Activated naive CD4-positive, alpha-beta T cell treated with anti-CD3 and anti-CD28 coated beads, Interleukin-2, amount 10 ng/mL, durations not matched to agents 7 days and 5 days (primary cell): ENCODE results near the gene IQSEC1.
"Not testable (repeated sequence)": the region's sequence is repeated elsewhere in the genome, so short reads cannot be mapped to it uniquely, and the experiment has no call there.

Experiments used
- CTCF ChIA-PET: fragments of 350-600 bp; sonication (Branson Sonifier 250); formaldehyde crosslinking; loops from one replicate; lab custom pipeline; 2021; ENCODE audit warnings: antibody characterized with exemption; lab: Charles Lee
- DNase-seq: peaks from one replicate; pipeline ENCODE4 v3.0.0-alpha.2; 2020
- H3K27ac Mint-ChIP-seq: one replicate; pipeline ENCODE4 v1.8.0; 2021; ENCODE audit warnings: mild to moderate bottlenecking, moderate library complexity, mixed read lengths
- H3K27me3 Mint-ChIP-seq: one replicate; pipeline ENCODE4 v1.8.0; 2021; ENCODE audit warnings: mild to moderate bottlenecking, mixed read lengths
- H3K36me3 Mint-ChIP-seq: one replicate; pipeline ENCODE4 v1.8.0; 2021; ENCODE audit warnings: mixed read lengths
- H3K4me1 Mint-ChIP-seq: one replicate; pipeline ENCODE4 v1.8.0; 2021; ENCODE audit warnings: mixed read lengths
- H3K4me3 Mint-ChIP-seq: one replicate; pipeline ENCODE4 v1.8.0; 2021; ENCODE audit warnings: mild to moderate bottlenecking, moderate library complexity, mixed read lengths
- H3K9me3 Mint-ChIP-seq: one replicate; pipeline ENCODE4 v1.8.0; 2021; ENCODE audit warnings: mixed read lengths

IQSEC1 gene

GRCh38 chr3:12891391-12891984 lies 181.7 kb downstream of the IQSEC1 start:
- H3K4me3 Mint-ChIP-seq = no peak overlapping the region
- no peak overlapping the region for H3K27ac Mint-ChIP-seq
- no peaks in the 10 kb centered on the region for H3K36me3 Mint-ChIP-seq
- no peak for DNase-seq
- H3K9me3 Mint-ChIP-seq = no peaks in the 10 kb centered on the region
- peaks cover 53% of the 10 kb centered on the region for H3K27me3 Mint-ChIP-seq
- peaks cover 11% of the 10 kb centered on the region for H3K4me1 Mint-ChIP-seq
- CTCF ChIA-PET = interaction anchor here (0.7 to 7.4 kb wide), 22 partner anchors 8 to 346 kb away, joined by 3 to 70 read pairs (median 4); partner anchors contain the start of gene RPL32

- CTCF ChIA-PET = interaction anchor here (0.7 to 7.4 kb wide), 17 partner anchors 10 to 184 kb away, joined by 3 to 70 read pairs (median 4); partner anchors contain the start of gene RPL32
- Mint-ChIP-seq H3K4me3 (no peak overlapping the region), H3K27ac (no peak overlapping the region), H3K36me3 (no peaks in the 10 kb centered on the region), H3K4me1 (peaks cover 18% of the 10 kb centered on the region), H3K9me3 (no peaks in the 10 kb centered on the region), H3K27me3 (peaks cover 56% of the 10 kb centered on the region)
- DNase-seq = no peak
Observed at GRCh38 chr3:12890610-12891390, 182.4 kb downstream of the IQSEC1 start.

GRCh38 chr3:12886736-12887135 lies 186.5 kb downstream of the IQSEC1 start:
- peaks cover 17% of the 10 kb centered on the region for H3K4me1 Mint-ChIP-seq

GRCh38 chr3:12886106-12886679 lies 187.0 kb downstream of the IQSEC1 start:
- Mint-ChIP-seq H3K9me3 (peaks cover 5% of the 10 kb centered on the region), H3K27me3 (peaks cover 67% of the 10 kb centered on the region), H3K27ac (no peak overlapping the region), H3K4me3 (no peak overlapping the region), H3K36me3 (no peaks in the 10 kb centered on the region), H3K4me1 (peaks cover 16% of the 10 kb centered on the region)
- CTCF ChIA-PET = interaction anchor here (1.0 to 1.2 kb wide), 4 partner anchors 12 to 98 kb away, joined by 3 to 4 read pairs (median 4); partner anchors contain the start of gene RPL32
- DNase-seq = no peak

More at GRCh38 chr3:12886736-12887135, 186.5 kb downstream of the IQSEC1 start:
- CTCF ChIA-PET = interaction anchor here (0.7 to 7.4 kb wide), 7 partner anchors 11 to 249 kb away, joined by 3 to 70 read pairs (median 4); partner anchors contain the start of gene RPL32
- no peak for DNase-seq
- H3K27me3 Mint-ChIP-seq = peaks cover 71% of the 10 kb centered on the region
- no peaks in the 10 kb centered on the region for H3K36me3 Mint-ChIP-seq
- H3K9me3 Mint-ChIP-seq = peaks cover 5% of the 10 kb centered on the region
- H3K4me3 Mint-ChIP-seq = no peak overlapping the region
- no peak overlapping the region for H3K27ac Mint-ChIP-seq

GRCh38 chr3:12885583-12885930 lies 187.7 kb downstream of the IQSEC1 start:
- Mint-ChIP-seq H3K27me3 (peaks cover 61% of the 10 kb centered on the region), H3K4me3 (no peak overlapping the region), H3K36me3 (no peaks in the 10 kb centered on the region), H3K9me3 (peaks cover 5% of the 10 kb centered on the region), H3K27ac (no peak overlapping the region), H3K4me1 (peaks cover 16% of the 10 kb centered on the region)
- CTCF ChIA-PET = interaction anchor here (1.0 to 1.2 kb wide), 3 partner anchors 17 to 98 kb away, joined by 3 to 4 read pairs (median 4); no protein-coding TSS in a partner anchor
- DNase-seq = no peak

- H3K4me1 Mint-ChIP-seq = peaks cover 16% of the 10 kb centered on the region
- H3K9me3 Mint-ChIP-seq = peaks cover 5% of the 10 kb centered on the region
- no peaks in the 10 kb centered on the region for H3K36me3 Mint-ChIP-seq
- H3K27me3 Mint-ChIP-seq = peaks cover 55% of the 10 kb centered on the region
- no peak overlapping the region for H3K4me3 Mint-ChIP-seq
- no peak for DNase-seq
- H3K27ac Mint-ChIP-seq = no peak overlapping the region
- CTCF ChIA-PET = interaction anchor here (1.2 kb wide), 1 partner anchor 81 kb away, joined by 3 read pairs; no protein-coding TSS in a partner anchor
Observed at GRCh38 chr3:12884790-12885582, 188.2 kb downstream of the IQSEC1 start.

GRCh38 chr3:12884186-12884680 lies 189.0 kb downstream of the IQSEC1 start:
- DNase-seq = no peak
- peaks cover 55% of the 10 kb centered on the region for H3K27me3 Mint-ChIP-seq
- CTCF ChIA-PET = interaction anchor here (1.1 to 1.2 kb wide), 2 partner anchors 8 to 80 kb away, joined by 3 to 4 read pairs; no protein-coding TSS in a partner anchor
- H3K9me3 Mint-ChIP-seq = peaks cover 5% of the 10 kb centered on the region
- H3K36me3 Mint-ChIP-seq = no peaks in the 10 kb centered on the region
- H3K4me3 Mint-ChIP-seq = no peak overlapping the region
- H3K4me1 Mint-ChIP-seq = peaks cover 16% of the 10 kb centered on the region
- no peak overlapping the region for H3K27ac Mint-ChIP-seq

GRCh38 chr3:12882336-12883310 lies 190.6 kb downstream of the IQSEC1 start:
- H3K27ac Mint-ChIP-seq = no peak overlapping the region
- H3K27me3 Mint-ChIP-seq = peaks cover 53% of the 10 kb centered on the region
- DNase-seq = no peak
- H3K4me1 Mint-ChIP-seq = peaks cover 16% of the 10 kb centered on the region
- H3K9me3 Mint-ChIP-seq = peaks cover 5% of the 10 kb centered on the region
- no peaks in the 10 kb centered on the region for H3K36me3 Mint-ChIP-seq
- no peak overlapping the region for H3K4me3 Mint-ChIP-seq
- CTCF ChIA-PET = interaction anchor here (1.1 kb wide), 1 partner anchor 9 kb away, joined by 4 read pairs; no protein-coding TSS in a partner anchor

- CTCF ChIA-PET, H3K9me3 Mint-ChIP-seq, DNase-seq, H3K36me3 Mint-ChIP-seq, H3K27ac Mint-ChIP-seq, H3K4me3 Mint-ChIP-seq: not testable (repeated sequence)
- peaks cover 12% of the 10 kb centered on the region for H3K4me1 Mint-ChIP-seq
- H3K27me3 Mint-ChIP-seq = peaks cover 54% of the 10 kb centered on the region
Observed at GRCh38 chr3:12881858-12882257, 191.4 kb downstream of the IQSEC1 start.

- H3K9me3 Mint-ChIP-seq = peaks cover 5% of the 10 kb centered on the region
- H3K27me3 Mint-ChIP-seq = peaks cover 63% of the 10 kb centered on the region
- H3K27ac Mint-ChIP-seq = no peak overlapping the region
- CTCF ChIA-PET = interaction anchor here (4.6 kb wide), 1 partner anchor 12 kb away, joined by 23 read pairs; no protein-coding TSS in a partner anchor
- H3K4me3 Mint-ChIP-seq = no peak overlapping the region
- no peaks in the 10 kb centered on the region for H3K36me3 Mint-ChIP-seq
- no peak for DNase-seq
- no peaks in the 10 kb centered on the region for H3K4me1 Mint-ChIP-seq
Observed at GRCh38 chr3:12879191-12879815, 193.9 kb downstream of the IQSEC1 start.

GRCh38 chr3:12878758-12879157 lies 194.5 kb downstream of the IQSEC1 start:
- H3K27ac Mint-ChIP-seq, H3K4me3 Mint-ChIP-seq, DNase-seq, H3K9me3 Mint-ChIP-seq, H3K4me1 Mint-ChIP-seq, H3K36me3 Mint-ChIP-seq: not testable (repeated sequence)
- CTCF ChIA-PET = interaction anchor here (4.6 kb wide), 1 partner anchor 13 kb away, joined by 23 read pairs; no protein-coding TSS in a partner anchor
- H3K27me3 Mint-ChIP-seq = peaks cover 66% of the 10 kb centered on the region

- H3K36me3 Mint-ChIP-seq = no peaks in the 10 kb centered on the region
- no peaks in the 10 kb centered on the region for H3K4me1 Mint-ChIP-seq
- DNase-seq = no peak
- no peak overlapping the region for H3K4me3 Mint-ChIP-seq
- no peaks in the 10 kb centered on the region for H3K9me3 Mint-ChIP-seq
- CTCF ChIA-PET = interaction anchor here (1.0 to 4.6 kb wide), 3 partner anchors 10 to 68 kb away, joined by 3 to 23 read pairs (median 7); no protein-coding TSS in a partner anchor
- H3K27ac Mint-ChIP-seq = peak overlapping the region; percentile 14
- H3K27me3 Mint-ChIP-seq = peaks cover 72% of the 10 kb centered on the region
Observed at GRCh38 chr3:12878141-12878574, 195.1 kb downstream of the IQSEC1 start.
